ENCODE data around the gene OR2A25.
"Not testable (repeated sequence)": the region's sequence is repeated elsewhere in the genome, so short reads cannot be mapped to it uniquely, and the experiment has no call there.

The OR2A25 gene

GRCh38 chr7:144069511-144069910 lies at the start of gene OR2A25:
Gene OR2A25 (plus strand): TSS chr7:144069811. CDS start chr7:144074220, 4,409 bp downstream.
- no peak for DNase-seq
- in situ Hi-C loops (cut with MboI; ENCODE audit: low pct_unique_long_range_greater_than_20kb, low sequenced_read_pairs): no loop called here

GRCh38 chr7:144020340-144020739 lies 49.3 kb upstream of the OR2A25 start:
- in situ Hi-C loops (cut with MboI; ENCODE audit: low pct_unique_long_range_greater_than_20kb, low sequenced_read_pairs): no loop called here

GRCh38 chr7:144022169-144022568 lies 47.4 kb upstream of the OR2A25 start:
- in situ Hi-C loops (cut with MboI; ENCODE audit: low pct_unique_long_range_greater_than_20kb, low sequenced_read_pairs): no loop called here
- DNase-seq: no peak

More at GRCh38 chr7:144020340-144020739, 49.3 kb upstream of the OR2A25 start:
- no peak for DNase-seq

GRCh38 chr7:144023171-144023827 lies 46.3 kb upstream of the OR2A25 start:
- in situ Hi-C loops (cut with MboI; ENCODE audit: low pct_unique_long_range_greater_than_20kb, low sequenced_read_pairs): no loop called here
- no peak for DNase-seq

GRCh38 chr7:144024213-144024612 lies 45.4 kb upstream of the OR2A25 start:
- DNase-seq: no peak
- in situ Hi-C loops (cut with MboI; ENCODE audit: low pct_unique_long_range_greater_than_20kb, low sequenced_read_pairs): no loop called here

- in situ Hi-C loops (cut with MboI; ENCODE audit: low pct_unique_long_range_greater_than_20kb, low sequenced_read_pairs): no loop called here
- no peak for DNase-seq
These were observed 43.3 kb upstream of the OR2A25 start for GRCh38 chr7:144026203-144026883.

GRCh38 chr7:144027070-144027469 lies 42.5 kb upstream of the OR2A25 start:
- in situ Hi-C loops (cut with MboI; ENCODE audit: low pct_unique_long_range_greater_than_20kb, low sequenced_read_pairs): no loop called here
- peak; percentile 14 for DNase-seq

- no peak for DNase-seq
- in situ Hi-C loops (cut with MboI; ENCODE audit: low pct_unique_long_range_greater_than_20kb, low sequenced_read_pairs): no loop called here
These were observed 41.6 kb upstream of the OR2A25 start for GRCh38 chr7:144027974-144028373.

- no peak for DNase-seq
- in situ Hi-C loops (cut with MboI; ENCODE audit: low pct_unique_long_range_greater_than_20kb, low sequenced_read_pairs): no loop called here
These were observed 41.1 kb upstream of the OR2A25 start for GRCh38 chr7:144028547-144028946.

GRCh38 chr7:144032516-144032915 lies 37.1 kb upstream of the OR2A25 start:
- in situ Hi-C loops (cut with MboI; ENCODE audit: low pct_unique_long_range_greater_than_20kb, low sequenced_read_pairs): no loop called here
- no peak for DNase-seq

- DNase-seq: no peak
- in situ Hi-C loops (cut with MboI; ENCODE audit: low pct_unique_long_range_greater_than_20kb, low sequenced_read_pairs): no loop called here
These were observed 36.5 kb upstream of the OR2A25 start for GRCh38 chr7:144032985-144033709.

GRCh38 chr7:144035385-144035784 lies 34.2 kb upstream of the OR2A25 start:
- DNase-seq: no peak

GRCh38 chr7:144036302-144036885 lies 33.2 kb upstream of the OR2A25 start:
- DNase-seq: no peak
- in situ Hi-C loops (cut with MboI; ENCODE audit: low pct_unique_long_range_greater_than_20kb, low sequenced_read_pairs): no loop called here

More at GRCh38 chr7:144035385-144035784, 34.2 kb upstream of the OR2A25 start:
- in situ Hi-C loops (cut with MboI; ENCODE audit: low pct_unique_long_range_greater_than_20kb, low sequenced_read_pairs): no loop called here

- in situ Hi-C loops (cut with MboI; ENCODE audit: low pct_unique_long_range_greater_than_20kb, low sequenced_read_pairs): no loop called here
- no peak for DNase-seq
These were observed 32.1 kb upstream of the OR2A25 start for GRCh38 chr7:144037414-144038035.

- in situ Hi-C loops (cut with MboI; ENCODE audit: low pct_unique_long_range_greater_than_20kb, low sequenced_read_pairs): no loop called here
- DNase-seq: no peak
These were observed 30.7 kb upstream of the OR2A25 start for GRCh38 chr7:144038887-144039286.

GRCh38 chr7:144048648-144049047 lies 21.0 kb upstream of the OR2A25 start, which contains the start of gene OR2A5:
Gene OR2A5 (plus strand): TSS chr7:144048948. CDS start chr7:144050402, 1,454 bp downstream.
- in situ Hi-C loops (cut with MboI; ENCODE audit: low pct_unique_long_range_greater_than_20kb, low sequenced_read_pairs): no loop called here
- DNase-seq: no peak

- in situ Hi-C loops (cut with MboI; ENCODE audit: low pct_unique_long_range_greater_than_20kb, low sequenced_read_pairs): no loop called here
- no peak for DNase-seq
These were observed 20.1 kb upstream of the OR2A25 start for GRCh38 chr7:144049491-144049890.

- in situ Hi-C loops (cut with MboI; ENCODE audit: low pct_unique_long_range_greater_than_20kb, low sequenced_read_pairs): no loop called here
- no peak for DNase-seq
These were observed 19.5 kb upstream of the OR2A25 start for GRCh38 chr7:144050093-144050492.

GRCh38 chr7:144050884-144051283 lies 18.7 kb upstream of the OR2A25 start:
- DNase-seq; in situ Hi-C loops (cut with MboI; ENCODE audit: low pct_unique_long_range_greater_than_20kb, low sequenced_read_pairs): not testable (repeated sequence)

Measured in KBM-7 (cell line).